ENCODE data around the gene RABEP2.

DNA sequence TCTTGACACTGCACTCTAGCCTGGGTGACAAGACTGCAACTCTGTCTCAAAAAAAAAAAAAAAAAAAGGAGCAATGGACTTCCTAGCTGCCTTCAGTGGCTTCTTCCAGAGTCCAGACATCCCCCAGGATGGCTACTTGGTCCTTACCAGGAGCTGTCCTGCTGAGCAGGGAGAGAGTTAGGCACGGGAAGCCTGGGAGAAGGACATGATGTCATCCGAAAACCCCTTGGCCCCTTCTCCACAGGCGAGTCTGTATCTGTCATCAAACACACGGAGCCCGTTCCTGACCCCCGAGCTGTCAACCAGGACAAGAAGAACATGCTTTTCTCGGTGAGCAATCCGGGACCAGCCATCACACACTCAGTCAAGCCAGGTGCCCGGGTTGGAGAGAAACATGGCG, 38.1 kb downstream of the RABEP2 start:
- TF ChIP-seq, protein P1, sequence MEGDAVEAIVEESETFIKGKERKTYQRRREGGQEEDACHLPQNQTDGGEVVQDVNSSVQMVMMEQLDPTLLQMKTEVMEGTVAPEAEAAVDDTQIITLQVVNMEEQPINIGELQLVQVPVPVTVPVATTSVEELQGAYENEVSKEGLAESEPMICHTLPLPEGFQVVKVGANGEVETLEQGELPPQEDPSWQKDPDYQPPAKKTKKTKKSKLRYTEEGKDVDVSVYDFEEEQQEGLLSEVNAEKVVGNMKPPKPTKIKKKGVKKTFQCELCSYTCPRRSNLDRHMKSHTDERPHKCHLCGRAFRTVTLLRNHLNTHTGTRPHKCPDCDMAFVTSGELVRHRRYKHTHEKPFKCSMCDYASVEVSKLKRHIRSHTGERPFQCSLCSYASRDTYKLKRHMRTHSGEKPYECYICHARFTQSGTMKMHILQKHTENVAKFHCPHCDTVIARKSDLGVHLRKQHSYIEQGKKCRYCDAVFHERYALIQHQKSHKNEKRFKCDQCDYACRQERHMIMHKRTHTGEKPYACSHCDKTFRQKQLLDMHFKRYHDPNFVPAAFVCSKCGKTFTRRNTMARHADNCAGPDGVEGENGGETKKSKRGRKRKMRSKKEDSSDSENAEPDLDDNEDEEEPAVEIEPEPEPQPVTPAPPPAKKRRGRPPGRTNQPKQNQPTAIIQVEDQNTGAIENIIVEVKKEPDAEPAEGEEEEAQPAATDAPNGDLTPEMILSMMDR (IDR thresholded peaks at IDR 0.05): no peak
- TF ChIP-seq ZFX (IDR thresholded peaks at IDR 0.05; ENCODE audit: borderline replicate concordance): no peak
